ENCODE data around the gene CLEC18C. TPM values are rescaled to one million over a fixed set of nuclear protein-coding genes. Genes with fewer than 3 reads are reported as not detected.
"Not testable (repeated sequence)": the region's sequence is repeated elsewhere in the genome, so short reads cannot be mapped to it uniquely, and the experiment has no call there.

The CLEC18C gene
- total RNA-seq, 1 experiment from 2014 or later = 11.6 TPM

DNA sequence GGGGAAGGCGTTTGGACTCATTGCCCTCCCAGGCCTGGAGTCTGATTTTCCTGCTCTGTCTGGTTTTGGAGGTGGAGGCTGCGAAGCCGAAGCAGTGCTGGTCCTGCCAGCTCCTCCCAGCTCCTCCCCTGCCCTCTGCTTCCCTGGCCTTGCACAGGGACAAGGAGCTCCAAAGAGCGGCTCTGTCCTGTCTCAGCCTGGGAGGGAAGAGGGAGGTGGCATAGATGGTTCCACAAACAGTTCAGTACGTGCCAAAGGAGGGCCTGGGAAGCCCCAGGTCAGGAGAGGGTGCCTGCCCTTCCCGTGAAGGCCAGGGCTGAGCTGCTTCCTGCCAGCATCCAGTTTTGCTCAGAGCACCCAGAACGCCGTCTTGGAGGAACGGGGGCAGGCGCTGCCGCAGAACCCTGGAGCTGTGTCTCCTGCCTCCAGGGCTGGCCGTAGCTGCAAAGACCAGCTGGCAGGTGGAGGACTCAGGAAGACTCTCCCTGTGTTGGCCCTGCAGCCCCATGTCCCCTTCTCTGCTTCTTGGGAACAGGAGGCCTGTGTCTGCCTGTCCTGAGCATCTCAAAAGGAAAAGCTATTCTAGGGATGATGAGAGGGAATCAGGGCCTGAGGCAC, 23.2 kb downstream of the CLEC18C start:
- BruUV-seq (replicated peaks); DNase-seq (ENCODE audit: low spot score); H3K27me3 ChIP-seq (replicated peaks; ENCODE audit: insufficient read depth, low read depth, low read length, poor library complexity); H3K27ac ChIP-seq (ENCODE audit: low read depth, low read length, poor library complexity, severe bottlenecking); CTCF ChIA-PET; intact Hi-C loops (cut with micrococcal nuclease; ENCODE audit: unreplicated experiment); POLR2A ChIA-PET (ENCODE audit: low non-redundant PET); H3K36me3 ChIP-seq (ENCODE audit: insufficient read depth, low read length, poor library complexity, severe bottlenecking); H3K4me1 ChIP-seq (ENCODE audit: insufficient read depth, low read length, poor library complexity, severe bottlenecking); H3K9me3 ChIP-seq (ENCODE audit: low read depth, low read length, poor library complexity, severe bottlenecking); H3K4me3 ChIP-seq (ENCODE audit: low read depth, low read length, poor library complexity, severe bottlenecking): not testable (repeated sequence)

DNA sequence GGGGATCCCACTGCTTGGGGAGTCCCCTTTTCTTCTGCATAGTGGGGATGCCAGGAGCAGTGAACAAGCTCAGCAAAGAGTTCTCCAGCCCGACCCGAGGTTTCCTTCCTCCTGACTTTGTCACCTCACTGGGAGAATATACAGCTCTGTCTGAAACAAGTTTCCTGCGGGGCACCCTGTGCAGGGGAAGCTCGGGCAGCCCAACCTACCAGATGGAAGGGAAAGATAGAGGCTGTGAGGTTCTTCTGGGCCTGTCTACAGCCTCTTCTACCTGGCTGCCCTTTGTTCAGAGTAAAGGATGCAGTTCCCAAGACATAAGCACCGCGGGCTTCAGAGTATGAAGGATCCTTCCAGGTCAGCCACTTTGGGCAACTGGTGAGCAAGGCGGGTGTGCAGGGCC, 24.0 kb downstream of the CLEC18C start:
- CTCF ChIA-PET; H3K4me1 ChIP-seq (ENCODE audit: insufficient read depth, low read length, poor library complexity, severe bottlenecking); H3K36me3 ChIP-seq (ENCODE audit: insufficient read depth, low read length, poor library complexity, severe bottlenecking); H3K27me3 ChIP-seq (replicated peaks; ENCODE audit: insufficient read depth, low read depth, low read length, poor library complexity); H3K4me3 ChIP-seq (ENCODE audit: low read depth, low read length, poor library complexity, severe bottlenecking); POLR2A ChIA-PET (ENCODE audit: low non-redundant PET); DNase-seq (ENCODE audit: low spot score); intact Hi-C loops (cut with micrococcal nuclease; ENCODE audit: unreplicated experiment); H3K27ac ChIP-seq (ENCODE audit: low read depth, low read length, poor library complexity, severe bottlenecking); H3K9me3 ChIP-seq (ENCODE audit: low read depth, low read length, poor library complexity, severe bottlenecking); BruUV-seq (replicated peaks): not testable (repeated sequence)

DNA sequence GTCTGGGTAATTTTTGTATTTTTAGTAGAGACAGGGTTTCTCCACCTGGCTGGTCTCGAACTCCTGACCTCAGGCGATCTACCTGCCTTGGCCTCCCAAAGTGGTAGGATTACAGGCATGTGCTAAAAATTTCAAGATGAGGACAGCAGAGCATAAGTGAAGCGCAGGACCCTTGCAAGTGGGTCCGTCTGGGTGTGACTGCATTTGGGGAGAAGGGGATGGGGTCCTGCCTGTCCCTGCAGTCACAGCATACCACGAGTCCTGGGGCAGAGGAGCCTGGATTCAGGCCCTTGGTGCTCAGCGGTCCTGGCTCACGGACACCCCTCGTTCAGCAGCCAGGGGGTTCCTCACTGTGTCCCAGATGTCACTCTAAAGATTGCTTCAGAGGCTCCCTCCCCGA, 24.6 kb downstream of the CLEC18C start:
- CTCF ChIA-PET; H3K36me3 ChIP-seq (ENCODE audit: insufficient read depth, low read length, poor library complexity, severe bottlenecking); H3K9me3 ChIP-seq (ENCODE audit: low read depth, low read length, poor library complexity, severe bottlenecking); POLR2A ChIA-PET (ENCODE audit: low non-redundant PET); H3K4me1 ChIP-seq (ENCODE audit: insufficient read depth, low read length, poor library complexity, severe bottlenecking); H3K27ac ChIP-seq (ENCODE audit: low read depth, low read length, poor library complexity, severe bottlenecking); DNase-seq (ENCODE audit: low spot score); H3K27me3 ChIP-seq (replicated peaks; ENCODE audit: insufficient read depth, low read depth, low read length, poor library complexity); H3K4me3 ChIP-seq (ENCODE audit: low read depth, low read length, poor library complexity, severe bottlenecking); intact Hi-C loops (cut with micrococcal nuclease; ENCODE audit: unreplicated experiment); BruUV-seq (replicated peaks): not testable (repeated sequence)

DNA sequence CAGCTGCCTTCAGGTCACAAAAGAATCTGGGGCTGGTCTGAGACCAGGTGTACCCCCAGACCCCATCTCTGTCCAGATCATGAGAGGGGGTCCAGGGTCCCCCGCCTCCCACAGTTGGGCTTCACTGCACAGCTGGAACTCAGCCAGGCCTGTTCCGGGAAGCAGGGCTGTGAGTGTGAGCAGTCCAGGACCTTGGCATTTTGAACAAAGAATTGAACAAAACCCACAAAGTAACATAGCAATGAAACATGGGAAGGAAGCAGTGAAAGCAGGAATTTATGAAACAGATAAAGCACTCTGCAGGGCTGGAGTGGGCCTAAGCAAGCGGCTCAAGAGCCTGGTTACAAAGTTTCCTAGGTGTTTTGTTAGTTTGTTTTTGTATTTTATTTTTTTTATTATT, 25.1 kb downstream of the CLEC18C start:
- BruUV-seq (replicated peaks); H3K4me1 ChIP-seq (ENCODE audit: insufficient read depth, low read length, poor library complexity, severe bottlenecking); CTCF ChIA-PET; H3K36me3 ChIP-seq (ENCODE audit: insufficient read depth, low read length, poor library complexity, severe bottlenecking); H3K9me3 ChIP-seq (ENCODE audit: low read depth, low read length, poor library complexity, severe bottlenecking); DNase-seq (ENCODE audit: low spot score); POLR2A ChIA-PET (ENCODE audit: low non-redundant PET); intact Hi-C loops (cut with micrococcal nuclease; ENCODE audit: unreplicated experiment); H3K4me3 ChIP-seq (ENCODE audit: low read depth, low read length, poor library complexity, severe bottlenecking); H3K27me3 ChIP-seq (replicated peaks; ENCODE audit: insufficient read depth, low read depth, low read length, poor library complexity); H3K27ac ChIP-seq (ENCODE audit: low read depth, low read length, poor library complexity, severe bottlenecking): not testable (repeated sequence)

DNA sequence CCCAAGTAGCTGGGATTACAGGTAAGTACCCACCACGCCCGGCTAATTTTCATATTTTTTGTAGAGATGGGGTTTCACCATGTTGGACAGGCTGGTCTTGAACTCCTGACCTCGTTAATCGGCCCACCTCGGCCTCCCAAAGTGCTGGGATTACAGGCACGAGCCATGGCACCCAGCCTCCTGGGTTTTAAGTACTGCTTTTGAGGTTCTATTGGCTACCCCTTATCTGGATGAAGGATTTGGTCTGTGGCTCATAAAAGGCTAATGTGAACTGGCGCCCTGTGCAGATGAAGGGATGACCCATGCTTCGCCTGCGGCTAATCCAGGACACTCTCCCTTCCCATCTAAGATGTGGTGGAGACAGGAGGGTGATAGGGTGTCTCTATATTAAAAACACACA, 25.6 kb downstream of the CLEC18C start:
- CTCF ChIA-PET; H3K4me3 ChIP-seq (ENCODE audit: low read depth, low read length, poor library complexity, severe bottlenecking): not testable (repeated sequence)

DNA sequence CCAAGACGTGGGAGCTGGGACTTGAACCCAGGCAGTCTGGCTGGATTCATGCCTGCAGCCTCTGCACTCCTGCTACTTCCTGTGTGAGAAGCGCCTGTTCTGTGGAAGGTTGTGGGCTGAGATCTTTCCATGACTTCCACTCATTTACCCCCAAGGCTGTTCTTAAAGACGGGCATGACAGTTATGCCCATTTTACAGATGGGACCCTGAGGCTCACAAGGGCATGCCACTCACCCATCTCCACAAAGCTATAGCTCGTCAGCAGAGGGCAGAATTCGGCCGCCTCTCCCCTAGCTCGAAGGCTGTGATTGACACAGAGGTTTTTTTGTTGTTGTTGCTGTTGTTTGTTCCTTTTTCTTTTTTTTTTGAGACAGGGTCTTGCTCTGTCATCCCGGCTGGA, 26.5 kb downstream of the CLEC18C start:
- H3K36me3 ChIP-seq (ENCODE audit: insufficient read depth, low read length, poor library complexity, severe bottlenecking); H3K4me1 ChIP-seq (ENCODE audit: insufficient read depth, low read length, poor library complexity, severe bottlenecking); H3K9me3 ChIP-seq (ENCODE audit: low read depth, low read length, poor library complexity, severe bottlenecking); CTCF ChIA-PET; H3K27me3 ChIP-seq (replicated peaks; ENCODE audit: insufficient read depth, low read depth, low read length, poor library complexity); DNase-seq (ENCODE audit: low spot score); POLR2A ChIA-PET (ENCODE audit: low non-redundant PET); H3K4me3 ChIP-seq (ENCODE audit: low read depth, low read length, poor library complexity, severe bottlenecking); intact Hi-C loops (cut with micrococcal nuclease; ENCODE audit: unreplicated experiment); H3K27ac ChIP-seq (ENCODE audit: low read depth, low read length, poor library complexity, severe bottlenecking); BruUV-seq (replicated peaks): not testable (repeated sequence)

More for the DNA sequence above, 25.6 kb downstream of the CLEC18C start:
- DNase-seq (ENCODE audit: low spot score); BruUV-seq (replicated peaks); intact Hi-C loops (cut with micrococcal nuclease; ENCODE audit: unreplicated experiment); H3K27me3 ChIP-seq (replicated peaks; ENCODE audit: insufficient read depth, low read depth, low read length, poor library complexity); POLR2A ChIA-PET (ENCODE audit: low non-redundant PET); H3K9me3 ChIP-seq (ENCODE audit: low read depth, low read length, poor library complexity, severe bottlenecking); H3K4me1 ChIP-seq (ENCODE audit: insufficient read depth, low read length, poor library complexity, severe bottlenecking); H3K27ac ChIP-seq (ENCODE audit: low read depth, low read length, poor library complexity, severe bottlenecking); H3K36me3 ChIP-seq (ENCODE audit: insufficient read depth, low read length, poor library complexity, severe bottlenecking): not testable (repeated sequence)

DNA sequence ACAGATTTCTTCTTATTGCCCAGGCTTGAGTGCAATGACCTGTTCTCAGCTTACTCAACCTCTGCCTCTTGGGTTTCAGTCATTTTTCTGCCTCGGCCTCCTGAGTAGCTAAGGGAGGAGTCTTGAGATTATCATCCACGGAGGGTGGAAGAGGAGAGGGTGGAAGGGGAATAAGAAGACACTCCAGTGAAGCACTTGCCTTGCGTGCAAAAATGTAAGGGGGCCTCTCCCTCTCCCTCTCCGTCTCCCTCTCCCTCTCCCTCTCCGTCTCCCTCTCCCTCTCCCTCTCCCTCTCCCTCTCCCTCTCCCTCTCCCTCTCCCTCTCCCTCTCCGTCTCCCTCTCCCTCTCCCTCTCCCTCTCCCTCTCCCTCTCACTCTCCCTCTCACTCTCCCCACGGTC, 29.9 kb downstream of the CLEC18C start:
- POLR2A ChIA-PET (ENCODE audit: low non-redundant PET); BruUV-seq (replicated peaks): not testable (repeated sequence)

DNA sequence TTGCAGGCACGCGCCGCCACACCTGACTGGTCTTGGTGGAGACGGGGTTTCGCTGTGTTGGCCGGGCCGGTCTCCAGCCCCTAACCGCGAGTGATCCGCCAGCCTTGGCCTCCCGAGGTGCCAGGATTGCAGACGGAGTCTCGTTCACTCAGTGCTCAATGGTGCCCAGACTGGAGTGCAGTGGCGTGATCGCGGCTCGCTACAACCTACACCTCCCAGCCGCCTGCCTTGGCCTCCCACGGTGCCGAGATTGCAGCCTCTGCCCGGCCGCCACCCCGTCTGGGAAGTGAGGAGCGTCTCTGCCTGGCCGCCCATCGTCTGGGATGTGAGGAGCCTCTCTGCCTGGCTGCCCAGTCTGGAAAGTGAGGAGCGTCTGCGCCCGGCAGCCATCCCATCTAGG, 30.4 kb downstream of the CLEC18C start:
- intact Hi-C loops (cut with micrococcal nuclease; ENCODE audit: unreplicated experiment); H3K27me3 ChIP-seq (replicated peaks; ENCODE audit: insufficient read depth, low read depth, low read length, poor library complexity); H3K4me3 ChIP-seq (ENCODE audit: low read depth, low read length, poor library complexity, severe bottlenecking); H3K4me1 ChIP-seq (ENCODE audit: insufficient read depth, low read length, poor library complexity, severe bottlenecking); DNase-seq (ENCODE audit: low spot score); H3K9me3 ChIP-seq (ENCODE audit: low read depth, low read length, poor library complexity, severe bottlenecking); H3K36me3 ChIP-seq (ENCODE audit: insufficient read depth, low read length, poor library complexity, severe bottlenecking); POLR2A ChIA-PET (ENCODE audit: low non-redundant PET); CTCF ChIA-PET; H3K27ac ChIP-seq (ENCODE audit: low read depth, low read length, poor library complexity, severe bottlenecking); BruUV-seq (replicated peaks): not testable (repeated sequence)

More for the DNA sequence above, 29.9 kb downstream of the CLEC18C start:
- H3K27me3 ChIP-seq (replicated peaks; ENCODE audit: insufficient read depth, low read depth, low read length, poor library complexity); H3K27ac ChIP-seq (ENCODE audit: low read depth, low read length, poor library complexity, severe bottlenecking); H3K36me3 ChIP-seq (ENCODE audit: insufficient read depth, low read length, poor library complexity, severe bottlenecking); H3K4me3 ChIP-seq (ENCODE audit: low read depth, low read length, poor library complexity, severe bottlenecking); DNase-seq (ENCODE audit: low spot score); CTCF ChIA-PET; H3K4me1 ChIP-seq (ENCODE audit: insufficient read depth, low read length, poor library complexity, severe bottlenecking); H3K9me3 ChIP-seq (ENCODE audit: low read depth, low read length, poor library complexity, severe bottlenecking); intact Hi-C loops (cut with micrococcal nuclease; ENCODE audit: unreplicated experiment): not testable (repeated sequence)
